Mucosa of stomach (tissue), 1 donor: ENCODE measurements around the gene ASIC3.
A peak's percentile ranks its signal among the peaks of the same experiment; 100 is the strongest.

ENCODE experiments used
- H3K27me3 ChIP-seq: one replicate; pipeline ENCODE4 v1.7.0; 2013; ENCODE audit warnings: mild to moderate bottlenecking, low read length; ENCODE audit not compliant: control insufficient read depth, insufficient read depth
- H3K36me3 ChIP-seq: one replicate; pipeline ENCODE4 v1.7.0; 2013; ENCODE audit warnings: low read length; ENCODE audit not compliant: control insufficient read depth, insufficient read depth
- H3K4me1 ChIP-seq: one replicate; pipeline ENCODE4 v1.7.0; 2013; ENCODE audit warnings: mild to moderate bottlenecking, low read length; ENCODE audit not compliant: control insufficient read depth, insufficient read depth
- H3K4me3 ChIP-seq: one replicate; pipeline ENCODE4 v1.7.0; 2013; ENCODE audit warnings: low read length
- H3K9ac ChIP-seq: one replicate; pipeline ENCODE4 v1.7.0; 2013; ENCODE audit warnings: mild to moderate bottlenecking, low read length, moderate library complexity
- H3K9me3 ChIP-seq: one replicate; pipeline ENCODE4 v1.7.0; 2013; ENCODE audit warnings: mild to moderate bottlenecking, low read length, moderate library complexity; ENCODE audit not compliant: control insufficient read depth
- donor health status: Pancreatic carcinoma.

The ASIC3 gene

DNA sequence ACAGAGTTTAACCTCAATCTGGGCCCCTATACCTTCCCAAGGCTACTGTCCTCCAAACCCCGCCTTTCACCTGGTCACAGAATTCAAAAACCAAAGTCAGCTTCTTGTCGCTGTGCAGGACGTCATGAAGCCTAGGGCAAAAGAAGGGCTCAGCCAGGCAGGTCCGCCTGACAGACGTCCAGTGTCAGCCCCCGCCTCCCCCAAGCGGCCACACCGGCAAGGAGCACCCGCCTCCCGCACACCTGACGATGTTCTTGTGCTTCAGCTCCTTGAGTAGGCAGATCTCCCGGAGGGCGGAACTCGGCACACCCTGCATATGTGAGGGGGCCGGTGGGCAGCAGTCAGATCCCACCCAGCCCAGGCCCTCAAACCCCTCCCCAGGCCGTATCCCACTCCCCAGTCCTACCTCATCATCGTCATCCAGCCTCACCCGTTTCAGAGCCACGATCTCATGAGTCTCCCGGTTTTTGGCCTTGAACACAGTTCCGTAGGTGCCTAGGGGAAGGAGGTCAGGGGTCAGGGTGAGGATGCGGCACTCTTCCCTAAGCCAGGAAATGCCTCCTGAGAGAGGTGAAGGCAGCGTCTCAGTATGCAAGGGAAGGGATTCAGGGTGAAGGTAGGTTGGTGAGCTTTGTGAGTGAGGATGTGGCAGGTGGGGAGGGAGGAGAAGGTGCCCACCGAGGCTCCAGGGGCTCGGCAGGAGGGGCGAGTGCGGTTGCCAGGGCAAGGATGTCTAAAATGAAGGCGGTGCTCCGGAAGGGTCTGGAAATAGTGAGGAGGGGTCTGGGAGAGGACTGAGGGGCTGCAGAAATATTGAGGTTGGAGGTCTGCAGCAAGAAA is 8.6 kb downstream of the ASIC3 start:
- Histone ChIP-seq H3K36me3 (no peaks in the 10 kb centered on the region), H3K9me3 (no peaks in the 10 kb centered on the region), H3K4me1 (peaks cover 41% of the 10 kb centered on the region), H3K27me3 (no peaks in the 10 kb centered on the region), H3K4me3 (peak overlapping the region; percentile 94), H3K9ac (peak overlapping the region; percentile 67)

DNA sequence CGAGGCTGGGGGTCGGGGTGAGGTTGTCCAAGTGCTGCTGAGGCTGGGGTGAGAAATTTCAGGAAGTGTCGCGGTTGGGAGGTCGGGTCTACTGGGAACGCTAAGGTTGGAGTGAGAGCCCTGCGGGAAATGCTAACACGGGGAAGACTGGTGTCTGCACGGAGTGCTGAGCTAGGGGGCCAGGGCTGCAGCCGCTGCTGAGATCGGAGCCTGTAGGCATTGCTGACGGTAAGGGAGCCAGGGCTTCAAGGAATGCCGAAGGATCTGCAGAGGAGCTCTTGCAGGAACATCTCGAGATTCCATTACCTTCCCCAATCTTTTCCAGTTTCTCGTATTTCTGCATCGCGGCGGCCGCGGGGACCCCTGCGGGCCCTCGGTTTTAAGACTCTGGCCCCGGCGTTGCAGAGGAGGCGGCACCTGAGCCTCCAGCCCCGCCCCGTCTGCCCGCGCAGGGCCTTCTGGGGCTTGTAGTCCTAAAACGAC is 9.2 kb downstream of the ASIC3 start, which contains the start of gene CDK5:
CDK5 (minus strand) TSS at position 392 of the 483 bp plus-strand sequence; CDS start at position 343, 49 bp downstream.
- H3K4me1 ChIP-seq = peaks cover 47% of the 10 kb centered on the region
- no peaks in the 10 kb centered on the region for H3K9me3 ChIP-seq
- peak within 1 kb of the TSS; percentile 94 for H3K4me3 ChIP-seq
- H3K27me3 ChIP-seq = no peaks in the 10 kb centered on the region
- peak within 1 kb of the TSS; percentile 67 for H3K9ac ChIP-seq
- H3K36me3 ChIP-seq = no peaks in the 10 kb centered on the region

DNA sequence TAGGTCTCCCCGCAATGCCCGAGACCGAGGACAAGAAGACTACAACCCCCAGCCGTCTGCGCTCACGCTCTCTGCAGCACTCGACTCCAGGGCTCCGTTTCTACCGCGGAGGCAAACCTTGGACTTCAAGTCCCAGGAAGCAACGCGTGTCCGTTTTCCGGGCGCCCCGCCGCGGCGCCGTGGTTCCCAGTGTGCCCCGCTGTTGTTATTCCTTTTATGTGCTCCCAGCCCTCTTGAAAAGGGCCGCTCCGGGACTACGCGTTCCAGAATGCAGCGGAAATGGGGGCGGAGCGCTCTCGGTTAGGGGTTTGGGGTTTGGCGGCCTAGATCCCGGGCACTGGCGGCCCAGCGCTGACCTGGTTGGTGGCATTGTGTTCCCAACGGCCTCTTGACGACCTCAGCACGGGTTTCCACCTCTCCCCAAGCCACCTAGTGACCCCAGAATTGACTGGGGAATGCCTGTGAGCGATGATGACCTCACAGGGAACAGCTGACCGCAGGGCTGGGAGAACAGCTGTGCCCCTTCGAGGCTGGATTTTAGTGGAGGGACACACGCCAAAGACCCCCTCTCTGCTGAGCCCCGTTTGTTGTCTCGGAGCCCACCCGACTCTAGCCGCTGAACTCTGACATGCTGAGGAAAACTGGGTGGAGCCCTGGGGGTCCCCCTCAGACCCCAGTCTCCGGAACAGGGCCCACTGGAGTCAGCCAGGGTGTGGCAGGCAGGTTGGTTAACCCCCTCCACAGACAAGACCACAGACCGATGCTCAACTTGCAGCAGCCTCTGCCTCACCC is 9.9 kb downstream of the ASIC3 start:
- Histone ChIP-seq H3K4me1 (peaks cover 51% of the 10 kb centered on the region), H3K9me3 (no peaks in the 10 kb centered on the region), H3K9ac (peak overlapping the region; percentile 60), H3K27me3 (no peaks in the 10 kb centered on the region), H3K36me3 (no peaks in the 10 kb centered on the region), H3K4me3 (peak overlapping the region; percentile 94)

DNA sequence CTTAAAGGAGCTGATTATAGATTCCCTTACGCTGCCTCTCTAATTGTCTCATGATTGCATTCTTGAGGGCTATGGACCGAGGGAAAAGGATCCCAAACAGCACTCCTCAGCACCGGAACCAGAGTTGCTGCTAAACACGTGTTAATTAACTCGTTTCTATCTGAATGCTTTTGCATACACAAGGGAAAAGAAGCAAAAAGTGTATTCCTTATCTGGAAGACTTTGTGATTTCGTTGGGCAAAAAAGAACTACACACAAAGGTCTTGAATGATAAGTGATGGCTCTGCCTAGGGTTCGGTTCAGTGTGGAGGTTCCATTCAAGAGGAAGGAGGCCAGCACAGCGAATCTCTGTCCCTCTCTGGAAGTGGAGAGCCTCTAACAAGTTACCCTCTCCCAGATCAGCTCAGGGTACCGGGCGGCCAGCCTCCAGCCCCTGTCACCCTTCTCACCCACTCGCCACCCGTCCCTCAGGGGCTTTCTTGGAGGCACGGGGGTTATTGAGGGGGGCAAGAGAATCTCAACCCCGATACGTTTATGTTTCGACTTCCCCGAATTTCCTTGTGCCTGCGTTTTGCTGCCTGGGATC is 10.5 kb downstream of the ASIC3 start:
- H3K4me3 ChIP-seq = peak overlapping the region; percentile 20
- H3K9me3 ChIP-seq = no peaks in the 10 kb centered on the region
- H3K36me3 ChIP-seq = no peaks in the 10 kb centered on the region
- peaks cover 55% of the 10 kb centered on the region for H3K4me1 ChIP-seq
- peak overlapping the region; percentile 60 for H3K9ac ChIP-seq
- H3K27me3 ChIP-seq = no peaks in the 10 kb centered on the region

DNA sequence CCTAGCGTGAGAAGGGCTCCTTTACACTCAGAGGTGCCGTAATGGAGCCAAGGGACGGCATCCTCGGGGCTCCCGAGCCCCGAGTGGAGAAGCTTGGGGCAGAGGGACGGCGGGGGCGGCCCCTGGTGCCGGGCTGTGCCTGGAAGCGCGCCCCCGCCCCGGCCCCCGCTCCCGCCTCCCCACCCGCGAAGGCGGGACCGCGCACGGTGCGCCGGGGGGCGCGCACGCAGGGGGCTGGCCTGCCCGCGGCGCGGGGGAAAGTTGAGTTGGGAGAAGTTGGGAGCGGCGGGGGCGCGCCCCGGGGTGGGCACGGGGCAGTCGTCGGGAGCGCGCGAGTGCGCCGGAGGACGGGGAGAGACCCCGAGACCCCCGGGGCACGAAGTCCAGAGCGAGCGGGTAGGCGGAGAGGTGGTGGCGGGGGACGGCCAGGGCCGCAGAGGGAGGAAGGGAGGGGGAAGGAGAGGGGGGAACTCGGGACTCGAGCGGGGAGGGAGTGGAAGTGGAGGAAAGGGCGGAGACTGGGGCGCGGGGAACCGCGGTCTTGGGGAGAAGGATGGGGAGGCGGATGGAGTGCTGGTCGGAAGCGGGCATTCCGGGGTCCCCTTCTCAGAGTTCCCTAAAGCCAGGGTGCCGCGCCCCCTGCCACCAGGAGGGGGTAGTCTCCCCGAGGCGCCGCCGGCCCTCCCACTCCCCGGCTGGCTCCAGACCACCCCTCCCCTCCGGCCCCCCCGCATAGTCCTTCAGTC is 11.2 kb downstream of the ASIC3 start, which contains the start of gene SLC4A2:
SLC4A2 (plus strand) TSS at position 223 of the 746 bp plus-strand sequence. CDS start 2,399 bp downstream, outside the sequence.
- Histone ChIP-seq H3K4me3 (peak within 1 kb of the TSS; percentile 47), H3K27me3 (no peaks in the 10 kb centered on the region), H3K36me3 (peaks cover under 1% of the 10 kb centered on the region), H3K9ac (peak within 1 kb of the TSS; percentile 65), H3K4me1 (peaks cover 55% of the 10 kb centered on the region), H3K9me3 (no peaks in the 10 kb centered on the region)

DNA sequence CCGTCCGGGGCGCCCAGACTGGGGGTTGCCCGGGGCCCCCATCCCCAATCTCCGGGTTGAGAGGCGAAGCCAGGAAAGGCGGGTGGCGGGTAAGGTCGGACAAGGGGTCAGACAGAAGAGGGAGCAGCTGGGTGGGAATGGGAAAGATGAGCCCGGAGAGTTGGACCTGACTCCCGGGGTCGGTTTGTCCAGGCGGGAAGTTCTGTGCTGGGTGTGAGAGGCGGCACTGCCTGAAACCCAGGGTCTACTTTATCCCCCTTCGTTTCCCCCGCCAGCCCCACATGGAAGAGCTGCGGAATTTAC is 11.7 kb downstream of the ASIC3 start:
- H3K4me3 ChIP-seq = peak overlapping the region; percentile 47
- H3K27me3 ChIP-seq = no peaks in the 10 kb centered on the region
- no peaks in the 10 kb centered on the region for H3K9me3 ChIP-seq
- peak overlapping the region; percentile 65 for H3K9ac ChIP-seq
- peaks cover 55% of the 10 kb centered on the region for H3K4me1 ChIP-seq
- H3K36me3 ChIP-seq = peaks cover 6% of the 10 kb centered on the region

DNA sequence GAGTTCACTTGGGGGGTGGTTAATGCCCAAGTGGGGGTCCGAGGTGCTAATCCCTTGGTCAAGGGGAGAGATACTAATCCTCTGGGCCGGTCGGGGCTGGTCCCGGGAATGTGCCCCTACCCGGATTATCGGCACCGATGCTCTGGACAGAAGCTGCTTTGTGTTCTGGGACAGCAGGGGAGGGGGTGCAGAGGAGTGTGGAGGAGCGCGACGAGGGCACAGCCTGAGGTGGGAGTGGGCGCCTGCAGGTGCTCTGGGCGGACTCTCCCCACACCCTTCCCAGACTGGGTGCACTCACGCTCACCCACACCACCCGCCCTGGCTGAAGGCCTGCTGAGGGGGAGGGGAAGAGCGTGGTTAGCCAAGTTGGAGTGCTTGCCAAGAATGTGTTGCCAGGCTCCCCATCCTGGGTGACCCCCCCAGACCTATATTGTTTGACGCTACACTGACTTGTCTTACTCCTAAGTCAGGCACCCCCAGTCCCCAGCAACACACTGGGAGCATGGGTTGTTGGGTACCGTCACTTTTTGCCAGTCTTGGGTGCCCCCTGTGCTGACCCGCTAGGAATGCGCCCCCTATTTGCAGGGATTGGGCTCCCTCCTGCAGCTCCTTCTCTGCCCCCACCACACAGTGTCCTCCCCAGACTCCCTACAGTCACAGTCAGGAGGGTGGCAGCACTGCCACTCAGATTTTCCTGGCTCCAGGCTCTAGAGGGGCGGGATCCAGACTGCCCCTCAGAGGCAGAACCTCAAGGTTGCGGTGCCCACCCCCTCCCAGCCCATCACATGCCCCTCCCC is 12.3 kb downstream of the ASIC3 start:
- Histone ChIP-seq H3K4me3 (peak overlapping the region; percentile 47), H3K9me3 (no peaks in the 10 kb centered on the region), H3K27me3 (no peaks in the 10 kb centered on the region), H3K36me3 (peaks cover 11% of the 10 kb centered on the region), H3K9ac (peak overlapping the region; percentile 65), H3K4me1 (peaks cover 55% of the 10 kb centered on the region)

DNA sequence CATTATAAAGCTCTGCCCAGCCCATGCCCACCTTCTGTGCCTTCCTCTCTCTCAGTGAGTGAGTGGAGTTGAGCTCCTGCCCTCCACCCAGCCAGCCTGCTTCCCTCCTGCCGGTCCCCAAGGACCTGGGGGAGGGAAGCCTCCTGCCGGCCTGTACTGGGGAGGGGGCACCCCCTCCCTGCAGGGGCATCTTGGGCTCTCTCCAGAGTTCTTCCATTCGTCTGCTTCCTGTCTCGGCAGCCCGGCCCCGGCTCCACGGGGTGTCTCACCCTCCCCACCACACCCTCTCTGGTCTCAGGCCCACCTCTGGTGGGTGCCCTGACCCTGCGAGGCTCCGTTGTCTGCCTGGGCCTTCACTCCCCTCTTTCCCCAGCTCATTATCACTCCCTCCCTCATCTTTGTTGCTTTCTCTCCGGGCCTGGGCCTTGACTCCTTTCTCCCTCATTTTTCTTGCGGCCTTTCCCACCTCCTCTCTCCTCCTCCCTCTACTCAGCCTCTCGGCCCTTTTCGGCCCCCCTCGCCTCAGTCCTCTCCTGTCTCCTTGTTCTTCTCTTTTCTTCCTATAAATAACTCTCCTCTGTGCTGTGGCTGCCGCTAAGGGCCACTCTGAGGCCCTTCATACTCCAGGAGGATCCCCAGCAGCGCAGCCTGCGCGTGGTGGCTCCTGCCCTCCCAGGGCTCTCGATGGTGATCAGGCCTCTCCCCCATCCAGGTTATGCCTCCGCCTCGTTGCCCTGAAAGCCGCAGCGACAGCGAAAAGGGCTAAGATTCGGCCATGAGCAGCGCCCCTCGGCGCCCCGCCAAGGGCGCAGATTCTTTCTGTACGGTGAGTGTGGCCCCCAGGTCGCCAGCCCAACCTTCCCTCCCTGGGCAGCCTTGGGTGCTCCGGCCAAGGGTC is 13.1 kb downstream of the ASIC3 start:
- Histone ChIP-seq H3K36me3 (peaks cover 13% of the 10 kb centered on the region), H3K4me1 (peaks cover 53% of the 10 kb centered on the region), H3K9me3 (no peaks in the 10 kb centered on the region), H3K9ac (no peak overlapping the region), H3K27me3 (no peaks in the 10 kb centered on the region), H3K4me3 (no peak overlapping the region)

DNA sequence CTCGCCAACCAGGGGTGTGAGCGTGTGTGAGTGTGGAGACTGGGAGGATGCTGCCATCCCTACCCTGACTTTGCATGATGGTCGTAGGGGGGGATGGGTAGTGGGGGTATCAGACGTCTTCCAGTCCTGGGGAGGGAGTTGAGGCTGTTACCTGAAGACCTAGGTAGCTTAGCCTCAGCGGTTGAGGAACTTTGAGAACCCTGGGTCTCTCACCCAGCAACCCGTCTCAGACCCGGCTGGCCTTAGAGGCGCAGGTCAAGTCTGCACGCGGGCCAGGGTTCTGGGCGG is 13.7 kb downstream of the ASIC3 start:
- Histone ChIP-seq H3K9ac (no peak overlapping the region), H3K4me1 (peaks cover 47% of the 10 kb centered on the region), H3K9me3 (no peaks in the 10 kb centered on the region), H3K36me3 (peaks cover 13% of the 10 kb centered on the region), H3K4me3 (no peak overlapping the region), H3K27me3 (no peaks in the 10 kb centered on the region)

DNA sequence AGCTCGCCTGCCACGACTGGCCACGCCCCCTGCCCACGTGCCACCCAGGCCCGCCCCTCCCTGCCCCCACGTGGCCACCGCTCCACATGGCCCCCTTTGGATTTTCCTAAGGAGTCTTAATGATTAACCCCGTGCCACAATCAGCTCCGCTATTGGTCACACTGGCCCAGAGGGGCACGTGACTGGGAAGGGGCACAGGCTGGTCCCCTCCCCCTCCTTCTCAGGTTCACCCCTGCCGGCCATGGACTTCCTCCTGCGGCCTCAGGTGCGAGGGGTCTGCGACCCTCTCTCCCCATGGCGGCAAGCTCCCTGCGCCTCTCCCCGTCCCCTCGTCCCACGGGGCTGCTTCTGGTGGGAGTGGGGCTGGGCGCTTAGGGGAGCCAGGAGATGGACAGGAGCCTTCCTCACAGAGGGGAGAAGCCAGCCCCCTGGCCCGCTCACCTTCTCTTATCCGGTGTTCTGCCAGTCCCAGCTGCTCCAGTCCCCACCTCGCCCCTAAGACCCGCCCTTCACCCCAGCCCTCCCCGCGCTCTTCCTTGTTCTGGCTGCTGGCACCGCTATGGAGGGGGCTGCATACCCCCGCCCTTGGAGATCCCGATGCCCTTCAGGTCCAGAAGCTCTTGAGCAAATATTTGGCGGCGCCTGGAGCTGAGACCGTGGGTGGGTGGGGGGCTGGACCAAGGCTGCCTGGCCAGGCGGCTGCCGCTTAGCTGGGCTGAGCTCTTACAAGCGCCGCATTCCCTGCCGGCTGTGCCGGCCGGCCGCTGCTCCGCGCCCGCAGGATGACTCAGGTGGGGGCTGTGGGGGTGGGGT is 14.3 kb downstream of the ASIC3 start:
- Histone ChIP-seq H3K27me3 (no peaks in the 10 kb centered on the region), H3K4me3 (no peak overlapping the region), H3K4me1 (peaks cover 43% of the 10 kb centered on the region), H3K36me3 (peaks cover 13% of the 10 kb centered on the region), H3K9ac (peak overlapping the region; percentile 43), H3K9me3 (no peaks in the 10 kb centered on the region)
